LNCaP clone FGC (cell line): ENCODE results near the gene PSD.

Source experiments
- DNase-seq: peaks from one replicate; pipeline ENCODE4 v3.0.0-alpha.2; 2011; ENCODE audit warnings: low read depth
- H3K4me3 ChIP-seq: 2 replicates; pipeline ENCODE4 v1.5.1; 2011; ENCODE audit warnings: mild to moderate bottlenecking, low read depth, low read length, control low read depth
- CTCF ChIP-seq: IDR thresholded peaks from 2 replicates; pipeline ENCODE4 v1.5.1; 2012; ENCODE audit warnings: mild to moderate bottlenecking; ENCODE audit not compliant: control insufficient read depth, insufficient read depth; ENCODE audit errors: extremely low read depth

PSD gene

GRCh38 chr10:102418622-102419268 lies at the start of gene PSD:
Gene PSD, minus strand, starts transcription at chr10:102418785. Its CDS starts 1,747 bp downstream, at chr10:102417038.
- H3K4me3 ChIP-seq = peak within 1 kb of the TSS; percentile 92
- no peak for DNase-seq

GRCh38 chr10:102467971-102468438 lies 49.4 kb upstream of the PSD start:
- no peak overlapping the region for H3K4me3 ChIP-seq
- TF ChIP-seq CTCF = no peak
- no peak for DNase-seq

More at GRCh38 chr10:102418622-102419268, at the start of gene PSD:
- no peak for TF ChIP-seq CTCF

DNA sequence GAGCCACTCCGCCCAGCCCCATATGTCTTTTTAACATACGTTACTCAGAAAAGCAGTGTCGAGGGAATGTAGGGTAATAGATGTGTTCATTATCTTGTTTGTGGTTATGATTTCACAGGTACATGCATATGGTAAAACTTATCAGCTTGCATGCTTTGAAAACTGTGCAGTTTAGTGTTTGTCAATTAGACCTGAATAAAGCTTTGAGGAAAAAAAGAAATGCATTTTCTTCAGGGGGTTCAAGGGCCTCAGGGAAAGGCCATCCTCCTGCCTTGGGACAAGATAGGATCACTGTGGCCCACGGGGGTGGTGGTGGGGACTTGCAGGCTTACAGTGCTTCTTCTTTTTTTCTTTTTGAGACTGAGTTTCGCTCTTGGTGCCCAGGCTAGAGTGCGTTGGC lies 48.7 kb upstream of the PSD start:
- no peak for TF ChIP-seq CTCF
- DNase-seq = no peak
- no peak overlapping the region for H3K4me3 ChIP-seq

GRCh38 chr10:102465466-102465865 lies 46.9 kb upstream of the PSD start:
- no peak for TF ChIP-seq CTCF
- H3K4me3 ChIP-seq = no peak overlapping the region
- DNase-seq = no peak

- no peak for TF ChIP-seq CTCF
- no peak overlapping the region for H3K4me3 ChIP-seq
- DNase-seq = no peak
Measured at GRCh38 chr10:102463983-102464382, 45.4 kb upstream of the PSD start.

DNA sequence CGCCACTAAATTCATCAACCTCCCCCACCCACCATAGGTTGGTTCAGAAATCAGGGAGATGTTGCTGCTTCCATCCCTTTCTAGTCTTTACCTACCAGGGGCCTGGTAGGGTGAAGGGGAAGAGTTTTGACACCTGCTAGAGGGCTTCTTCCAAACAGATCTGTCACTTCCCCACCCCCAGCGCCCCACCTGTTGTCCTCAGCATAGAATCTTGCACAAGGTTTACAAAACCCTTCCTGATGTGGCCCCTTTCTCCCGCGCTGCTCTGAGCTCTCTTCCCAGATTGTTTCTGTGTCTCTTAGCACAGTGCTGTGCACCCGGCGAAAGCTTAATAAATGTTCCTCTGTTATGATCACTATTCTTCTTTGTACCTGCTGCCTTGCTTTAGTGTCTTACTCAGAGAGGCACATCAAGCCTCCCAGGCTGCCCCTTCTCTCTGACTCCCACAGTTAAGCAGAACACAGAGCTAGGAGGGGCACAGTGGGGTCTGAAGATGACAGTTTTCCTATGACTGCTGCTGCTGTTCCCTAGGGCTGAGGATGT lies 44.0 kb upstream of the PSD start:
- TF ChIP-seq CTCF = no peak
- no peak for DNase-seq
- no peak overlapping the region for H3K4me3 ChIP-seq
